PC-3 (cell line): ENCODE data around the gene ABHD2. TPM values are rescaled to one million over a fixed set of nuclear protein-coding genes. Genes with fewer than 3 reads are reported as not detected.

Experiments used
- ATAC-seq: fragments of 200-7000 bp; cut with Tn5 transposase; 2 replicates; pipeline ENCODE4 v1.9.1; 2020; ENCODE audit warnings: mild to moderate bottlenecking, moderate library complexity
- BruUV-seq: library from RNA; stranded (reverse); fragments of 400-500 nt; replicated peaks from 2 replicates; lab custom pipeline; 2021; lab: Mats Ljungman, UMichigan
- CTCF ChIA-PET: fragments of 300-600 bp; sonication (Branson Sonifier 250); formaldehyde crosslinking; loops from one replicate; lab custom pipeline; 2022; ENCODE audit warnings: antibody characterized with exemption; lab: Charles Lee
- POLR2A ChIA-PET: fragments of 300-600 bp; sonication (Branson Sonifier 250); formaldehyde crosslinking; loops from one replicate; lab custom pipeline; 2022; ENCODE audit warnings: antibody characterized with exemption; ENCODE audit not compliant: unreplicated experiment; lab: Charles Lee
- DNase-seq: peaks from one replicate; pipeline ENCODE4 v3.0.0-alpha.2; 2015
- H2AFZ ChIP-seq: fragments of 300-600 bp; sonication (generic); 2 replicates; pipeline ENCODE4 v1.6.0; 2016; ENCODE audit warnings: antibody characterized with exemption, low read length
- H3F3A ChIP-seq: fragments of 300-600 bp; sonication (generic); one replicate; pipeline ENCODE4 v1.6.0; 2017; ENCODE audit warnings: antibody characterized with exemption, low read length, control low read depth, mild to moderate bottlenecking; ENCODE audit not compliant: unreplicated experiment
- H3K27ac ChIP-seq: fragments of 300-600 bp; sonication (generic); 2 replicates; pipeline ENCODE4 v1.5.1; 2016; ENCODE audit warnings: mild to moderate bottlenecking, low read length
- H3K27me3 ChIP-seq: fragments of 300-600 bp; sonication (generic); 2 replicates; pipeline ENCODE4 v1.6.1; 2016; ENCODE audit warnings: low read length, mixed read lengths
- H3K36me3 ChIP-seq: fragments of 300-600 bp; sonication (generic); 2 replicates; pipeline ENCODE4 v1.6.1; 2016; ENCODE audit warnings: low read depth, mixed run types, low read length, mixed read lengths
- H3K4me1 ChIP-seq: fragments of 300-600 bp; sonication (generic); 2 replicates; pipeline ENCODE4 v1.5.1; 2016; ENCODE audit warnings: low read length; ENCODE audit not compliant: insufficient read depth
- H3K4me2 ChIP-seq: fragments of 300-600 bp; sonication (generic); 2 replicates; pipeline ENCODE4 v1.6.0; 2016; ENCODE audit warnings: low read length
- H3K4me3 ChIP-seq: fragments of 300-600 bp; sonication (generic); 2 replicates; pipeline ENCODE4 v1.5.1; 2016; ENCODE audit warnings: mild to moderate bottlenecking, low read length, mixed read lengths
- H3K79me2 ChIP-seq: fragments of 300-600 bp; sonication (generic); 2 replicates; pipeline ENCODE4 v1.6.1; 2017; ENCODE audit warnings: low read length, mixed read lengths
- H3K9ac ChIP-seq: fragments of 300-600 bp; sonication (generic); 2 replicates; pipeline ENCODE4 v1.6.0; 2016; ENCODE audit warnings: mild to moderate bottlenecking, low read length
- H3K9me2 ChIP-seq: fragments of 300-600 bp; sonication (generic); replicated peaks from 2 replicates; pipeline ENCODE4 v1.6.1; 2016; ENCODE audit warnings: mixed run types, low read length, mixed read lengths
- H3K9me3 ChIP-seq: fragments of 300-600 bp; sonication (generic); 2 replicates; pipeline ENCODE4 v1.6.1; 2016; ENCODE audit warnings: low read length, mixed read lengths
- H4K20me1 ChIP-seq: fragments of 300-600 bp; sonication (generic); 2 replicates; pipeline ENCODE4 v1.6.1; 2016; ENCODE audit warnings: low read length, mixed read lengths
- CTCF ChIP-seq: fragments of 300-600 bp; sonication (generic); conservative IDR thresholded peaks from 2 replicates; pipeline ENCODE4 v1.5.1; 2017; ENCODE audit warnings: antibody characterized with exemption, low read depth, mild to moderate bottlenecking, low read length
- EZH2 ChIP-seq: fragments of 300-600 bp; sonication (generic); IDR thresholded peaks from one replicate; pipeline ENCODE4 v1.6.1; 2017; ENCODE audit warnings: antibody characterized with exemption, mild to moderate bottlenecking, low read length; ENCODE audit not compliant: unreplicated experiment
- EZH2phosphoT487 ChIP-seq: fragments of 300-600 bp; sonication (generic); IDR thresholded peaks from 2 replicates; pipeline ENCODE4 v1.6.1; 2018; ENCODE audit warnings: mild to moderate bottlenecking, antibody characterized with exemption, low read length, borderline replicate concordance
- intact Hi-C: fragments of 100-400 bp; cut with micrococcal nuclease; formaldehyde crosslinking; loops from 2 replicates; pipeline ENCODE4 v1.9.0; 2023
- total RNA-seq: library from RNA; depleted of rRNA; stranded (reverse); fragments of >200 nt; gene quantifications from 2 replicates; pipeline ENCODE4 v1.2.3, GENCODE V29; 2014

Gene ABHD2
- total RNA-seq, 1 experiment from 2014 or later, result 34.0 TPM

DNA sequence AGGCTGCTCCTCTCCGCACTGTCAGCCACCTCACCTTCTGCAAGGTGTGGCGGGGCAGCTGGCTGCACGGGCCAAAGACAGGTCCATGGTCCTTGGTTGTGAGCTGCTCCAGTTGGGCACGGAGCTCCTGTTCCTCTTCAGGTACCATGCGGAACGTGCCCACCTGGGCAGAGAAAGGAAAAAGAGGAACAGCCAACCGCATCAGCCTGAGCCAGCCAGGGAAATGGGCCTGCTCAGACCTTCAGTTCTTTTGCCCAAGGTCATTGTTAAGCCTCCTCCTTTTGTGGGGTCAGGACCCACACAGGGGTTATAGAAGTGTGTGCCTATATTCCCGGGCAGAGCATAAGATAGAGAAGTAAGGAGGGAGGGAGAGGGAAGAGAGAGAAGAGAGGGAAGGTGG is 130.3 kb downstream of the ABHD2 start:
- no peaks in the 10 kb centered on the region for H4K20me1 ChIP-seq
- ChIA-PET POLR2A (no interaction called here), CTCF (no interaction called here)

DNA sequence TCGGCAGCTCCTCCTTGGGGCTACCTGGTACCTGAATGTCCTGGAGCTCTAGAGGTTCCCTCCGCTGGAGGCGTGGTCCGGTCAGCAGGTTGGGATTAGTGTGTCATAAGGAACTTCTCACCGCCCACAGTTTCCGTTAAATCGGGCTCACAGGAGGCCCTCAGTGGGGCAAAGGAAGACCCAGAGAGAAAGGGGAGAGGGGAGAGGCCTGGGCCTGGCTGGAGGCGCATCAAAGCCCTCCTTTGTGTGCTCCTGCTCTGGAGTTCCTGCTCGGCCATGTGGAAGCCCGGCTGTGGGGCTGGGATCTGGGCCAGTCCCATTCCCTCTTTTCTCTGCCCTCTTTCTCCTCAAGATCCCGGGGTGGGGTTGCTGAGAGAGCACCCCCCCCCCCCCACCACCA is 133.3 kb downstream of the ABHD2 start, which contains the start of gene RLBP1:
TSS of gene RLBP1 (minus strand) at position 37 of the 400 bp plus-strand sequence. CDS start 2,604 bp downstream, outside the sequence.
- Histone ChIP-seq H3K4me2 (no peak within 1 kb of the TSS), H3K27ac (no peak within 1 kb of the TSS), H3K9me3 (no peaks in the 10 kb centered on the region), H2AFZ (no peak within 1 kb of the TSS), H3K79me2 (no peaks in the 10 kb centered on the region), H3K36me3 (no peaks in the 10 kb centered on the region), H3K4me1 (no peaks in the 10 kb centered on the region), H3K9me2 (no peaks in the 10 kb centered on the region), H4K20me1 (no peaks in the 10 kb centered on the region), H3F3A (no peaks in the 10 kb centered on the region), H3K27me3 (no peaks in the 10 kb centered on the region), H3K4me3 (no peak within 1 kb of the TSS), H3K9ac (no peak within 1 kb of the TSS)
- ATAC-seq (no peak), DNase-seq (no peak)
- POLR2A ChIA-PET, result no interaction called here
- CTCF ChIA-PET, result no interaction called here
- TF ChIP-seq EZH2 (no peak), CTCF (no peak), EZH2phosphoT487 (no peak)
- BruUV-seq, result no TSS peak
- intact Hi-C loops, result no loop called here

More for the DNA sequence above, 130.3 kb downstream of the ABHD2 start:
- H3K4me1 ChIP-seq, result no peaks in the 10 kb centered on the region
- ATAC-seq (no peak), DNase-seq (no peak)
- no TSS peak for BruUV-seq
- H3F3A ChIP-seq, result no peaks in the 10 kb centered on the region
- H3K4me2 ChIP-seq, result no peak overlapping the region
- no peaks in the 10 kb centered on the region for H3K27me3 ChIP-seq
- no peak overlapping the region for H3K9ac ChIP-seq
- H3K27ac ChIP-seq, result no peak overlapping the region
- no peaks in the 10 kb centered on the region for H3K79me2 ChIP-seq
- no peaks in the 10 kb centered on the region for H3K9me2 ChIP-seq
- no peak overlapping the region for H3K4me3 ChIP-seq
- H3K9me3 ChIP-seq, result no peaks in the 10 kb centered on the region
- no peaks in the 10 kb centered on the region for H3K36me3 ChIP-seq
- intact Hi-C loops, result no loop called here
- no peak overlapping the region for H2AFZ ChIP-seq
- TF ChIP-seq CTCF (no peak), EZH2phosphoT487 (no peak), EZH2 (no peak)

DNA sequence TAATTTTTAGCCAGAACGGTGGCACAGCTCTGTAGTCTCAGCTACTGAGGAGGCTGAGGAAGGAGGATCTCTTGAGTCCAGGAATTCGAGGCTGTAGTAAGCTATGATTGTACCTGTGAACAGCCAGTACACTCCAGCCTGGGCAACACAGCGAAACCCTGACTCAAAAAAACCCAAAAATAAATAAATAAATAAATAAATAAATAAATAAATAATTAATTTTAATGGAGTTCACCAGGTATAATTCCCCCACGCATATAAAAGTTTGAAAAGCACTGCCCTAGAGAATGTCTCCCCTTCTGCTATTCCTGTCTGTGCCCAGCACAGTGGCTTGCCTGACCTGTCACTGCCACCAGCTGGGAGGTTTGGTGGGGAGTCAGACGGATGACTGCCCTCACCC is 137.3 kb downstream of the ABHD2 start:
- no peaks in the 10 kb centered on the region for H3K79me2 ChIP-seq
- TF ChIP-seq EZH2 (no peak), CTCF (no peak), EZH2phosphoT487 (no peak)
- ATAC-seq (no peak), DNase-seq (no peak)
- no peak overlapping the region for H3K27ac ChIP-seq
- no peaks in the 10 kb centered on the region for H3F3A ChIP-seq
- no peaks in the 10 kb centered on the region for H4K20me1 ChIP-seq
- POLR2A ChIA-PET, result no interaction called here
- H3K9me2 ChIP-seq, result no peaks in the 10 kb centered on the region
- H3K4me1 ChIP-seq, result peaks cover 5% of the 10 kb centered on the region
- H2AFZ ChIP-seq, result no peak overlapping the region
- H3K4me2 ChIP-seq, result no peak overlapping the region
- no peak overlapping the region for H3K4me3 ChIP-seq
- no peaks in the 10 kb centered on the region for H3K36me3 ChIP-seq
- no peak overlapping the region for H3K9ac ChIP-seq
- intact Hi-C loops, result no loop called here
- BruUV-seq, result no TSS peak
- CTCF ChIA-PET, result interaction anchor here (0.5 kb wide), 1 partner anchor 16 kb away, joined by 3 read pairs; no protein-coding TSS in a partner anchor
- H3K27me3 ChIP-seq, result no peaks in the 10 kb centered on the region
- H3K9me3 ChIP-seq, result no peaks in the 10 kb centered on the region
